Endothelial cell of umbilical vein (primary cell): Measurements from ENCODE around the gene KCNE3. TPM values are rescaled to one million over a fixed set of nuclear protein-coding genes. Genes with fewer than 3 reads are reported as not detected.

Experiments used
- BruUV-seq: library from RNA; stranded (reverse); fragments of 400-500 nt; replicated peaks from 2 replicates; lab custom pipeline; 2021; lab: Mats Ljungman, UMichigan
- CTCF ChIA-PET: fragments of 300-600, 350-600 bp; sonication (Branson Sonifier 250); formaldehyde crosslinking; loops from one replicate; lab custom pipeline; 2021; ENCODE audit warnings: antibody characterized with exemption, inconsistent platforms; lab: Charles Lee
- POLR2A ChIA-PET: fragments of 300-600, 350-600 bp; sonication (Branson Sonifier 250); formaldehyde crosslinking; loops from one replicate; lab custom pipeline; 2021; ENCODE audit warnings: antibody characterized with exemption, inconsistent platforms; lab: Charles Lee
- DNase-seq: peaks from one replicate; pipeline ENCODE4 v3.0.0-alpha.2; 2011; ENCODE audit warnings: low read depth, low spot score
- FAIRE-seq: peaks from 2 replicates; lab custom pipeline; 2011; peaks lifted over from hg19 to GRCh38; lab: Jason Lieb, UNC
- H2AFZ ChIP-seq: 2 replicates; pipeline ENCODE4 v1.6.0; 2012; ENCODE audit warnings: low read depth, low read length, control low read depth, inconsistent platforms
- H3K27ac ChIP-seq: 2 replicates; pipeline ENCODE4 v1.5.1; 2011; ENCODE audit warnings: low read depth, mild to moderate bottlenecking, control low read depth, low read length, moderate library complexity; ENCODE audit not compliant: insufficient read depth
- H3K27me3 ChIP-seq, 2 experiments: 2 replicates each; pipeline versions ENCODE4 v1.6.0 to v1.6.1; 2011; ENCODE audit warnings: low read length in 2 of 2, mixed read lengths in 1 of 2; ENCODE audit not compliant: control insufficient read depth in 2 of 2, insufficient read depth in 2 of 2
- H3K36me3 ChIP-seq, 2 experiments: 2 replicates in 1 of 2; 3 replicates in 1 of 2; pipeline ENCODE4 v1.5.1; 2011; ENCODE audit warnings: low read length in 2 of 2, mild to moderate bottlenecking in 1 of 2, moderate library complexity in 1 of 2; ENCODE audit not compliant: control insufficient read depth in 2 of 2, insufficient read depth in 2 of 2; ENCODE audit errors: extremely low read depth in 1 of 2
- H3K4me1 ChIP-seq: 3 replicates; pipeline ENCODE4 v1.5.1; 2011; ENCODE audit warnings: mild to moderate bottlenecking, low read length; ENCODE audit not compliant: control insufficient read depth, insufficient read depth; ENCODE audit errors: extremely low read depth
- H3K4me2 ChIP-seq: 2 replicates; pipeline ENCODE4 v1.6.1; 2011; ENCODE audit warnings: low read length, control low read depth, mixed read lengths; ENCODE audit not compliant: insufficient read depth
- H3K4me3 ChIP-seq, 3 experiments: fragments of 200-600 bp in 1 of 3; sonication (generic), shearing (Covaris generic) in 1 of 3; replicated peaks in 1 of 3; 2 replicates each; pipeline ENCODE4 v1.5.1; 2011 to 2016; ENCODE audit warnings: control low read depth in 3 of 3, low read length in 3 of 3, mild to moderate bottlenecking in 2 of 3, inconsistent platforms in 1 of 3, low read depth in 1 of 3, moderate library complexity in 1 of 3; ENCODE audit not compliant: insufficient read depth in 1 of 3
- H3K79me2 ChIP-seq: 2 replicates; pipeline ENCODE4 v1.6.0; 2012; ENCODE audit warnings: low read length, inconsistent platforms; ENCODE audit not compliant: control insufficient read depth, insufficient read depth
- H3K9ac ChIP-seq: replicated peaks from 2 replicates; pipeline ENCODE3; 2011; ENCODE audit warnings: low read length, control low read depth; ENCODE audit not compliant: insufficient read depth; ENCODE audit errors: extremely low read depth
- H3K9me1 ChIP-seq: replicated peaks from 3 replicates; pipeline ENCODE4 v1.6.0; 2011; ENCODE audit warnings: mild to moderate bottlenecking, low read length; ENCODE audit not compliant: control insufficient read depth, insufficient read depth; ENCODE audit errors: extremely low read depth
- H3K9me3 ChIP-seq: replicated peaks from 2 replicates; pipeline ENCODE4 v1.5.1; 2012; ENCODE audit warnings: low read length, inconsistent platforms; ENCODE audit not compliant: control insufficient read depth, insufficient read depth
- H4K20me1 ChIP-seq: replicated peaks from 2 replicates; pipeline ENCODE3; 2011; ENCODE audit warnings: mild to moderate bottlenecking, low read length; ENCODE audit not compliant: control insufficient read depth, insufficient read depth; ENCODE audit errors: extremely low read depth
- EZH2 ChIP-seq: IDR thresholded peaks from 2 replicates; pipeline ENCODE4 v1.6.1; 2012; ENCODE audit warnings: borderline replicate concordance, low read depth, mild to moderate bottlenecking, moderate library complexity, low read length, inconsistent platforms; ENCODE audit not compliant: severe bottlenecking
- FOS ChIP-seq: IDR thresholded peaks from 2 replicates; pipeline ENCODE4 v1.6.1; 2011; ENCODE audit warnings: mild to moderate bottlenecking, low read length, moderate library complexity, borderline replicate concordance; ENCODE audit not compliant: insufficient read depth
- GATA2 ChIP-seq: IDR thresholded peaks from 2 replicates; pipeline ENCODE4 v1.7.0; 2011; ENCODE audit warnings: low read depth, mild to moderate bottlenecking, moderate library complexity, mixed read lengths, low read length; ENCODE audit not compliant: insufficient read length, insufficient read depth
- JUN ChIP-seq: IDR thresholded peaks from 2 replicates; pipeline ENCODE4 v1.6.1; 2011; ENCODE audit warnings: borderline replicate concordance, low read depth; ENCODE audit not compliant: insufficient read length, insufficient read depth
- MYC ChIP-seq: IDR thresholded peaks from one replicate; pipeline ENCODE4 v1.6.1; 2011; ENCODE audit warnings: mild to moderate bottlenecking, low read depth, low read length
- POLR2A ChIP-seq: IDR thresholded peaks from 2 replicates; pipeline ENCODE4 v1.6.1; 2012; ENCODE audit warnings: low read depth, mild to moderate bottlenecking, control low read depth, low read length
- POLR2AphosphoS5 ChIP-seq: IDR thresholded peaks from 2 replicates; pipeline ENCODE4 v1.6.1; 2012; ENCODE audit warnings: low read depth, mild to moderate bottlenecking, control low read depth, low read length, moderate library complexity; ENCODE audit not compliant: insufficient read depth
- dilution Hi-C: fragments of 300-500 bp; cut with MboI; formaldehyde crosslinking; loops from one replicate; pipeline ENCODE4 v1.15.0; 2019; ENCODE audit warnings: low sequenced_read_pairs; ENCODE audit not compliant: extremely low pct_ligation_motif_present
- intact Hi-C: fragments of 100-400 bp; cut with micrococcal nuclease; formaldehyde crosslinking; loops from one replicate; pipeline ENCODE4 v1.10.0; 2022
- polyA plus RNA-seq, 4 experiments: library from polyadenylated mRNA; depleted of rRNA in 3 of 4; stranded (reverse) in 3 of 4; unstranded in 1 of 4; fragments of >200 nt; gene quantifications; 2 replicates each; pipeline versions ENCODE4 v1.2.1 to v1.2.3, GENCODE V29; 2011 to 2012; ENCODE audit warnings: missing spikeins in 1 of 4
- total RNA-seq: library from RNA; stranded (reverse); gene quantifications from 2 replicates; pipeline ENCODE4 v1.2.3, GENCODE V29; 2021
- TF ChIP-seq, protein P1 (sequence below), 2 donors: IDR thresholded peaks; 1 replicate in 1 of 2; 2 replicates in 1 of 2; pipeline ENCODE4 v1.5.1; 2011; ENCODE audit warnings: low read length in 2 of 2, mild to moderate bottlenecking in 2 of 2, moderate library complexity in 2 of 2, control low read depth in 1 of 2, inconsistent platforms in 1 of 2, low read depth in 1 of 2; ENCODE audit not compliant: insufficient read depth in 1 of 2; ENCODE audit errors: extremely low read depth in 1 of 2
- TF ChIP-seq, protein P2 (sequence below): IDR thresholded peaks from 2 replicates; pipeline ENCODE4 v1.6.1; 2011; ENCODE audit not compliant: insufficient read depth, insufficient read length

KCNE3 gene
- total and polyA plus RNA-seq, 2 donors (not counting 3 experiments of a cell fraction or from before 2014, with no cell fraction given): 0.97 to 2.2 TPM

DNA sequence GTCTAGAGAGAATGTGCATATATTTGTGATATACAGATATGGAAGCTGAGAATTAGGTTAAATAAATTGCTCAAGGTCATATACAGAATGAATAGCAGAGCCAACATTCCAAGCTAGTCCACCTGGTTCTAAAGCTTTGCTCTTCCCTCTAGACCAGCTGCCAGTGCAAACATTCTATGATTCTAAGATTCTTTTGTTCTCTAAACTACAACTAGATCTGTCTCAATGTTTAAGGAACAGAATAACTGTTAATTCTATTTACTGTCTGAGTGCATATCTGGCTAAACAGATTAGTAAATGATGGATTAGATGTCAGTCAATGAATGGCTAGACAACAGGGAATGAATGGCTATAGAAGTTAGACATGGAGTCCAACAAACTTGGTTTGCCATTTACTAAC is 19.6 kb downstream of the KCNE3 start:
- POLR2A ChIA-PET: no interaction called here

DNA sequence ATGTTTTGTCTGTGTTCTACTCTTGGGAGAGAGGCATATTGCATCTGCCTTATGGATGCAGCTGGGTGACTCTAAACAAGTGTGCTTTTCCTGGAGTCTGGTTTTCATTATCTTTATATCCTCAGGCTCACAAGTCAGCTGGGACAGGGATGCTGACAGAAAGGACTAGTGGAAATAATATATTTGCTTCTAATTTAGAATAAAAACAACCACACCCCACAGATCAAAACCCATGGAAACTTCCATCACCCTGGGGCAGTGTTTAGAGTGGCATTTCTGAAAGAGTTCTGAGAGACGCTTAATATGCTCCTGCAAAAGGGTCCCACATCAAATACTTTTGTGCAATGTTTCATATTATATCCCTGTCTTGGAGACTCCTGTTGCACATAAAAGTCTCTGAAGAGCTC is 20.8 kb downstream of the KCNE3 start:
- no peak overlapping the region for H3K4me2 ChIP-seq
- no peaks in the 10 kb centered on the region for H3K27me3 ChIP-seq
- BruUV-seq: no TSS peak
- TF ChIP-seq, protein P1, sequence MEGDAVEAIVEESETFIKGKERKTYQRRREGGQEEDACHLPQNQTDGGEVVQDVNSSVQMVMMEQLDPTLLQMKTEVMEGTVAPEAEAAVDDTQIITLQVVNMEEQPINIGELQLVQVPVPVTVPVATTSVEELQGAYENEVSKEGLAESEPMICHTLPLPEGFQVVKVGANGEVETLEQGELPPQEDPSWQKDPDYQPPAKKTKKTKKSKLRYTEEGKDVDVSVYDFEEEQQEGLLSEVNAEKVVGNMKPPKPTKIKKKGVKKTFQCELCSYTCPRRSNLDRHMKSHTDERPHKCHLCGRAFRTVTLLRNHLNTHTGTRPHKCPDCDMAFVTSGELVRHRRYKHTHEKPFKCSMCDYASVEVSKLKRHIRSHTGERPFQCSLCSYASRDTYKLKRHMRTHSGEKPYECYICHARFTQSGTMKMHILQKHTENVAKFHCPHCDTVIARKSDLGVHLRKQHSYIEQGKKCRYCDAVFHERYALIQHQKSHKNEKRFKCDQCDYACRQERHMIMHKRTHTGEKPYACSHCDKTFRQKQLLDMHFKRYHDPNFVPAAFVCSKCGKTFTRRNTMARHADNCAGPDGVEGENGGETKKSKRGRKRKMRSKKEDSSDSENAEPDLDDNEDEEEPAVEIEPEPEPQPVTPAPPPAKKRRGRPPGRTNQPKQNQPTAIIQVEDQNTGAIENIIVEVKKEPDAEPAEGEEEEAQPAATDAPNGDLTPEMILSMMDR (IDR thresholded peaks at IDR 0.05; ENCODE audit: extremely low read depth in 1 of 2, insufficient read depth in 1 of 2, low read depth in 1 of 2, low read length in 2 of 2): no peak
- TF ChIP-seq, protein P2, sequence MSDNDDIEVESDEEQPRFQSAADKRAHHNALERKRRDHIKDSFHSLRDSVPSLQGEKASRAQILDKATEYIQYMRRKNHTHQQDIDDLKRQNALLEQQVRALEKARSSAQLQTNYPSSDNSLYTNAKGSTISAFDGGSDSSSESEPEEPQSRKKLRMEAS: no peak
- TF ChIP-seq EZH2: no peak
- no peak for TF ChIP-seq GATA2
- no peak for TF ChIP-seq FOS
- no peak for TF ChIP-seq JUN
- TF ChIP-seq MYC: no peak
- no peak for TF ChIP-seq POLR2A
- no peak for TF ChIP-seq POLR2AphosphoS5
- H4K20me1 ChIP-seq: no peaks in the 10 kb centered on the region
- H3K36me3 ChIP-seq: no peaks in the 10 kb centered on the region
- no peak for FAIRE-seq
- peaks cover 11% of the 10 kb centered on the region for H3K4me1 ChIP-seq
- H3K9me3 ChIP-seq: no peaks in the 10 kb centered on the region
- no peaks in the 10 kb centered on the region for H3K79me2 ChIP-seq
- intact Hi-C loops: no loop called here
- dilution Hi-C loops: no loop called here
- H3K9ac ChIP-seq: no peak overlapping the region
- ChIA-PET CTCF (interaction anchor here (1.0 to 9.4 kb wide), 4 partner anchors 10 to 190 kb away, joined by 3 to 440 read pairs (median 69); no protein-coding TSS in a partner anchor), POLR2A (no interaction called here)
- no peaks in the 10 kb centered on the region for H3K9me1 ChIP-seq
- H2AFZ ChIP-seq: no peak overlapping the region
- no peak overlapping the region for H3K27ac ChIP-seq
- no peak for DNase-seq
- H3K4me3 ChIP-seq: no peak overlapping the region

More for the DNA sequence above, 19.6 kb downstream of the KCNE3 start:
- H3K36me3 ChIP-seq: no peaks in the 10 kb centered on the region
- H3K4me2 ChIP-seq: no peak overlapping the region
- TF ChIP-seq POLR2AphosphoS5 (no peak), EZH2 (no peak), POLR2A (no peak), FOS (no peak)
- H3K9me3 ChIP-seq: no peaks in the 10 kb centered on the region
- H3K9ac ChIP-seq: no peak overlapping the region
- H3K4me1 ChIP-seq: peaks cover 11% of the 10 kb centered on the region
- no peak overlapping the region for H3K27ac ChIP-seq
- no peaks in the 10 kb centered on the region for H3K79me2 ChIP-seq
- H3K9me1 ChIP-seq: no peaks in the 10 kb centered on the region
- no peak for FAIRE-seq
- no peaks in the 10 kb centered on the region for H4K20me1 ChIP-seq
- H3K4me3 ChIP-seq: no peak overlapping the region
- intact Hi-C loops: loop anchor here (2.0 kb wide), 2 partner anchors 29 to 127 kb away; no protein-coding TSS in a partner anchor
- no TSS peak for BruUV-seq
- H3K27me3 ChIP-seq: no peaks in the 10 kb centered on the region
- no peak for DNase-seq
- no peak overlapping the region for H2AFZ ChIP-seq
- dilution Hi-C loops: no loop called here
- CTCF ChIA-PET: interaction anchor here (1.4 to 9.4 kb wide), 3 partner anchors 57 to 191 kb away, joined by 7 to 440 read pairs (median 134); no protein-coding TSS in a partner anchor
